HTR-8/SVneo (cell line): ENCODE data around the gene SARS2.
"Not testable (repeated sequence)": the region's sequence is repeated elsewhere in the genome, so short reads cannot be mapped to it uniquely, and the experiment has no call there.

Experiments used
- DNase-seq: peaks from one replicate; pipeline ENCODE4 v3.0.0; 2011; ENCODE audit warnings: low spot score, mixed read lengths; ENCODE audit not compliant: insufficient read length
- FAIRE-seq: peaks from 2 replicates; lab custom pipeline; 2011; peaks lifted over from hg19 to GRCh38; lab: Jason Lieb, UNC

The SARS2 gene

GRCh38 chr19:38929929-38930775 lies at the start of gene SARS2:
SARS2 (minus strand) TSS chr19:38930763; CDS start chr19:38930736, 27 bp downstream.
- FAIRE-seq (no peak), DNase-seq (peak; percentile 94)

- no peak for FAIRE-seq
- no peak for DNase-seq
Observed at GRCh38 chr19:38979812-38980211, 49.2 kb upstream of the SARS2 start.

GRCh38 chr19:38978326-38978689 lies 47.7 kb upstream of the SARS2 start:
- DNase-seq (no peak), FAIRE-seq (no peak)

GRCh38 chr19:38977445-38978325 lies 47.1 kb upstream of the SARS2 start:
- FAIRE-seq (peak; percentile 31), DNase-seq (no peak)

- FAIRE-seq (no peak), DNase-seq (no peak)
Observed at GRCh38 chr19:38975861-38976271, 45.3 kb upstream of the SARS2 start.

GRCh38 chr19:38975214-38975860 lies 44.8 kb upstream of the SARS2 start, which contains the start of gene FBXO17:
FBXO17 (minus strand) TSS chr19:38975742; CDS start chr19:38950319, 25,423 bp downstream.
- FAIRE-seq (no peak), DNase-seq (peak; percentile 67)

- FAIRE-seq, result no peak
- DNase-seq, result no peak
Observed at GRCh38 chr19:38974624-38975213, 44.2 kb upstream of the SARS2 start.

GRCh38 chr19:38971672-38972071 lies 41.1 kb upstream of the SARS2 start:
- DNase-seq, result no peak
- FAIRE-seq, result no peak

GRCh38 chr19:38970664-38971532 lies 40.3 kb upstream of the SARS2 start:
- DNase-seq (no peak), FAIRE-seq (no peak)

GRCh38 chr19:38966149-38966548 lies 35.6 kb upstream of the SARS2 start:
- not testable (repeated sequence) for DNase-seq, FAIRE-seq

GRCh38 chr19:38964738-38965137 lies 34.2 kb upstream of the SARS2 start:
- DNase-seq (no peak), FAIRE-seq (no peak)

GRCh38 chr19:38959618-38960017 lies 29.1 kb upstream of the SARS2 start:
- FAIRE-seq (no peak), DNase-seq (no peak)

GRCh38 chr19:38958301-38958700 lies 27.7 kb upstream of the SARS2 start:
- DNase-seq (no peak), FAIRE-seq (no peak)

- DNase-seq, result no peak
- no peak for FAIRE-seq
Observed at GRCh38 chr19:38956264-38956663, 25.7 kb upstream of the SARS2 start.

- FAIRE-seq (no peak), DNase-seq (no peak)
Observed at GRCh38 chr19:38953677-38954076, 23.1 kb upstream of the SARS2 start.

- FAIRE-seq, result no peak
- DNase-seq, result no peak
Observed at GRCh38 chr19:38952395-38953165, 22.0 kb upstream of the SARS2 start.

GRCh38 chr19:38951187-38951586 lies 20.6 kb upstream of the SARS2 start:
- FAIRE-seq, result no peak
- no peak for DNase-seq

- no peak for FAIRE-seq
- no peak for DNase-seq
Observed at GRCh38 chr19:38949580-38950367, 19.2 kb upstream of the SARS2 start.
